ENCODE measurements around the gene SHISA5. TPM values are rescaled to one million over a fixed set of nuclear protein-coding genes. Genes with fewer than 3 reads are reported as not detected.

The SHISA5 gene
- total RNA-seq, 1 experiment from 2014 or later, result 137 TPM

DNA sequence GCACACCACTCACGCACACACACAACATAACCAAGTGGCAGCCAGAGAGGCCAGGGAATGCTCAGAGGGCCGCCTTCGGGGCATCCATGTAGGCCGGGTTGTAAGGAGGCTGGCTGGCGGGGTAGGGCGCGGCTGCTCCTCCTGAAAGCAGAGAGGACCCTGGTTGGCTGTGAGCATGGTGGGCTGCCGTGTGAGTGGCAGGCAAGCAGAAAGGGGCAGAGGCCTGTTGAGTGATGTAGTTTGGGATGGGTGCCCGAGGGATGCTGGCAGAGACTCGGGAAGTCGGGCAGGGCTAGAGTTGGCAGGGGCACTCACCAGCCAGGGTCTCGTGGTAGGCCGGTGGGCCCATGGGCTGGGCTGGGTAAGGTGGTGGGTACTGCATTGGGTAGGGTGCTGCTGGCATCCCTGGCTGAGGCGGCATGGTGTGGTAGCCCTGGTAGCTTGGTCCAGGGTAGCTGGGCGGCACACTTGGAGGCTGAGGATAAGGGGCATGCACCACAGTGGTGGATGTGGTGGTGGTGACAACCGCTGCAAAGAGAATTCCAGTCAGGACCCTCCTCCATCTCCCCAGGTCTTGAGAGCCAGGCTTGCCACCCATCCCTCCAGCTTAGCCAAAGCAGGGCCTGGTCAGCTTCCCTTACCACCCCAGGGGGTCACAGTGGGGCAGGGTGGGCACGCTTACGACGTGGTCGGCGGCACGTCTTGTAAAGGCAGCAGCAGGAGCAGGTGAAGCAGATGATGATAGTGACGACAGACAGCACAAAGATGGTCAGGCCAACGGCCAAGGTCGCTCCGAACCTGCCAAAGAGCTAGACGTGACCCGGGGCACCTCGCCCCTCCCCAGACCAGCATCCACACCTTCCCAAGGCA is 34.7 kb downstream of the SHISA5 start:
- Mint-ChIP-seq H3K27me3 (ENCODE audit: low read depth) (no peaks in the 10 kb centered on the region; the same call in 1 of the 2 replicates), H3K27ac (0 out of 2 replicates have a peak overlapping the region, but pooled peaks have one; percentile 27), H3K4me1 (peaks cover 29% of the 10 kb centered on the region), H3K4me3 (no peak overlapping the region), H3K36me3 (peaks cover 19% of the 10 kb centered on the region; the same call in 1 of the 2 replicates), H3K9me3 (no peaks in the 10 kb centered on the region)
- POLR2A ChIA-PET, result interaction anchor here (0.5 kb wide), 1 partner anchor 896 kb away, joined by 4 read pairs; no protein-coding TSS in a partner anchor
- DNase-seq (ENCODE audit: low spot score), result no peak
- no peak for TF ChIP-seq FOXP1 (CRISPR knock-in tag; IDR thresholded peaks at IDR 0.05; ENCODE audit: borderline replicate concordance)
- TF ChIP-seq TCF7 (CRISPR knock-in tag; IDR thresholded peaks at IDR 0.05; ENCODE audit: low read depth), result no peak
- no peak for TF ChIP-seq STAT6 (CRISPR knock-in tag; conservative IDR thresholded peaks at IDR 0.05; ENCODE audit: low read depth)
- CTCF ChIA-PET, result interaction anchor here (1.0 to 2.8 kb wide), 6 partner anchors 33 to 80 kb away, joined by 3 to 10 read pairs (median 5); no protein-coding TSS in a partner anchor
- no peak for ATAC-seq

GRCh38 chr3:48468329-48468731 is 35.6 kb downstream of the SHISA5 start:
- Mint-ChIP-seq H3K36me3 (peaks cover 19% of the 10 kb centered on the region; the same call in 1 of the 2 replicates), H3K9me3 (no peaks in the 10 kb centered on the region), H3K4me1 (peaks cover 24% of the 10 kb centered on the region), H3K27me3 (ENCODE audit: low read depth) (no peaks in the 10 kb centered on the region; the same call in 1 of the 2 replicates), H3K27ac (no peak overlapping the region), H3K4me3 (no peak overlapping the region)
- CTCF ChIA-PET, result interaction anchor here (1.3 to 2.8 kb wide), 3 partner anchors 32 to 81 kb away, joined by 6 to 10 read pairs (median 9); no protein-coding TSS in a partner anchor
- ATAC-seq (no peak), DNase-seq (ENCODE audit: low spot score) (no peak)
- TF ChIP-seq ZBTB43 (CRISPR knock-in tag; IDR thresholded peaks at IDR 0.05), result no peak
- TF ChIP-seq, protein P1, sequence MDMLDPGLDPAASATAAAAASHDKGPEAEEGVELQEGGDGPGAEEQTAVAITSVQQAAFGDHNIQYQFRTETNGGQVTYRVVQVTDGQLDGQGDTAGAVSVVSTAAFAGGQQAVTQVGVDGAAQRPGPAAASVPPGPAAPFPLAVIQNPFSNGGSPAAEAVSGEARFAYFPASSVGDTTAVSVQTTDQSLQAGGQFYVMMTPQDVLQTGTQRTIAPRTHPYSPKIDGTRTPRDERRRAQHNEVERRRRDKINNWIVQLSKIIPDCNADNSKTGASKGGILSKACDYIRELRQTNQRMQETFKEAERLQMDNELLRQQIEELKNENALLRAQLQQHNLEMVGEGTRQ (CRISPR knock-in tag; IDR thresholded peaks at IDR 0.05), result no peak
- TF ChIP-seq ZNF532 (CRISPR knock-in tag; IDR thresholded peaks at IDR 0.05; ENCODE audit: borderline replicate concordance), result no peak
- POLR2A ChIA-PET, result no interaction called here

GRCh38 chr3:48467473-48468267 is 36.3 kb downstream of the SHISA5 start:
- Mint-ChIP-seq H3K9me3 (no peaks in the 10 kb centered on the region), H3K27me3 (ENCODE audit: low read depth) (no peaks in the 10 kb centered on the region), H3K27ac (peak overlapping the region; percentile 64), H3K4me1 (peaks cover 21% of the 10 kb centered on the region), H3K4me3 (no peak overlapping the region), H3K36me3 (peaks cover 19% of the 10 kb centered on the region; the same call in 1 of the 2 replicates)
- ATAC-seq (no peak), DNase-seq (ENCODE audit: low spot score) (no peak)
- POLR2A ChIA-PET, result interaction anchor here (0.6 to 1.7 kb wide), 2 partner anchors 7 to 21 kb away, joined by 3 to 7 read pairs; partner anchors contain the start of gene ATRIP
- CTCF ChIA-PET, result interaction anchor here (1.1 to 2.8 kb wide), 5 partner anchors 32 to 169 kb away, joined by 4 to 13 read pairs (median 9); no protein-coding TSS in a partner anchor
- TF ChIP-seq ZNF263 (CRISPR knock-in tag; IDR thresholded peaks at IDR 0.05; ENCODE audit: low read depth), result no peak
- TF ChIP-seq GABPB1 (CRISPR knock-in tag; IDR thresholded peaks at IDR 0.05), result no peak
- TF ChIP-seq, protein P2, sequence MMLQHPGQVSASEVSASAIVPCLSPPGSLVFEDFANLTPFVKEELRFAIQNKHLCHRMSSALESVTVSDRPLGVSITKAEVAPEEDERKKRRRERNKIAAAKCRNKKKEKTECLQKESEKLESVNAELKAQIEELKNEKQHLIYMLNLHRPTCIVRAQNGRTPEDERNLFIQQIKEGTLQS (CRISPR knock-in tag; conservative IDR thresholded peaks at IDR 0.05), result no peak
- no peak for TF ChIP-seq NR2C2 (CRISPR knock-in tag; IDR thresholded peaks at IDR 0.05)
- no peak for TF ChIP-seq NR1H2 (CRISPR knock-in tag; IDR thresholded peaks at IDR 0.05)
- no peak for TF ChIP-seq ESRRA (CRISPR knock-in tag; IDR thresholded peaks at IDR 0.05; ENCODE audit: borderline replicate concordance)
- TF ChIP-seq RORB (CRISPR knock-in tag; IDR thresholded peaks at IDR 0.05), result no peak
- no peak for TF ChIP-seq MXD4 (CRISPR knock-in tag; IDR thresholded peaks at IDR 0.05; ENCODE audit: borderline replicate concordance)
- TF ChIP-seq GTF2I (CRISPR knock-in tag; conservative IDR thresholded peaks at IDR 0.05), result no peak
